Measurements from ENCODE around the gene CDK9.
"Not testable (repeated sequence)": the region's sequence is repeated elsewhere in the genome, so short reads cannot be mapped to it uniquely, and the experiment has no call there.

CDK9 gene

DNA sequence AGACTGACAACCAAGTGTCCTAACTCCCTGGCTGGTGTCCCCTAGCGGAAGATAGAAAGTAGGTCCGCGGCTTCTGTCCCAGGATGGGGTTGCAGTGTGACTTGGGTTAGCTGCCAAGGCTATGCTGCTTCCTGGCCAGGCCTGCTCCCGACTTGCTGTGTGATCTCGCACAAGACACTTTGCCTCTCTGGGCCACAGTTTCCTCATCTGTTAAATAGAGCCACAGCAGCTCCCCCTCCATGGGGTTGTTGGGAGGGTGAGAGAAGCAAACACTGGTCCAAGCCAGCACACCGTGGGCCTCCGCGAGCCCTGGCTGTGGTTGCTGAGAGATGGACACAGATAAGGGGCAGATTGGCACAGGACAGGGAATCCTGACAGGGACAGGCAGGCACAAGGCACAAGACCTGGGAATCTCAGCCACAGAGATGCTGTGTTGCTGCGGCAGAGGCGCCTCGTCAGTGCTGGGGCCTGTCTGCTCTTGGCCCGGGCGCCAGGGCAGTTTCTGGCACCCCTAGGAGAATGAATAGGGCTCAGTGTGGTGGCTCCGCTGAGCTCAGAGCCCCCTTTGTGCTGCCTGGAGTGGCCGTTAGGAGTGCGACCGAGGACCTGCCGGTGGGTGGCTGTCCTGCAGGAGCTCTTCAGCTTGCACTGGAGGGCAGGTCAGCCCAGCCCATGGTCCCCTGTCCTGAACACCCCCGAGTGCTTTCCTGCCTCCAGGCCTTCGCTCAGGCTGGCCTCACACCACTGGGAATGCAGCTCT is 5.5 kb upstream of the CDK9 start:
- Mint-ChIP-seq H3K4me1 (peaks cover 12% of the 10 kb centered on the region), H3K4me3 (no peak overlapping the region)
- TF ChIP-seq, protein P1, sequence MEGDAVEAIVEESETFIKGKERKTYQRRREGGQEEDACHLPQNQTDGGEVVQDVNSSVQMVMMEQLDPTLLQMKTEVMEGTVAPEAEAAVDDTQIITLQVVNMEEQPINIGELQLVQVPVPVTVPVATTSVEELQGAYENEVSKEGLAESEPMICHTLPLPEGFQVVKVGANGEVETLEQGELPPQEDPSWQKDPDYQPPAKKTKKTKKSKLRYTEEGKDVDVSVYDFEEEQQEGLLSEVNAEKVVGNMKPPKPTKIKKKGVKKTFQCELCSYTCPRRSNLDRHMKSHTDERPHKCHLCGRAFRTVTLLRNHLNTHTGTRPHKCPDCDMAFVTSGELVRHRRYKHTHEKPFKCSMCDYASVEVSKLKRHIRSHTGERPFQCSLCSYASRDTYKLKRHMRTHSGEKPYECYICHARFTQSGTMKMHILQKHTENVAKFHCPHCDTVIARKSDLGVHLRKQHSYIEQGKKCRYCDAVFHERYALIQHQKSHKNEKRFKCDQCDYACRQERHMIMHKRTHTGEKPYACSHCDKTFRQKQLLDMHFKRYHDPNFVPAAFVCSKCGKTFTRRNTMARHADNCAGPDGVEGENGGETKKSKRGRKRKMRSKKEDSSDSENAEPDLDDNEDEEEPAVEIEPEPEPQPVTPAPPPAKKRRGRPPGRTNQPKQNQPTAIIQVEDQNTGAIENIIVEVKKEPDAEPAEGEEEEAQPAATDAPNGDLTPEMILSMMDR (IDR thresholded peaks at IDR 0.05; ENCODE audit: unreplicated experiment in 3 of 3) = no peak

DNA sequence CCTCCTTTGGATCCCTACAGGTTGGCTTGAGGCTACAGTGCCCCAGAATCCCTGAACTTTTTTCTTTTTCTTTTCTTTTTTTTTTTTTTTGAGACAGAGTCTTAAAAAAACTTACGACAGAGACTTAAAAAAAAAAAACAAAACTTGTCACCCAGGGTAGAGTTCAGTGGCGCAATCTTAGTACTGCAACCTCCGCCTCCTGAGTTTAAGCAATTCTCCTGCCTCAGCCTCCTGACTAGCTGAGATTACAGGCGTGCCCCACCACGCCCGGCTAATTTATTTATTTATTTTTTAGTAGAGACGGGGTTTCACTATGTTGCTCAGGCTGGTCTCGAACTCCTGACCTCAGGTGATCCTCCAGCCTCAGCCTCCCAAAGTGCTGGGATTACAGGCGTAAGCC is 4.9 kb upstream of the CDK9 start:
- H3K36me3 Mint-ChIP-seq (ENCODE audit: low read depth); H3K4me3 Mint-ChIP-seq; H3K27me3 Mint-ChIP-seq (ENCODE audit: low read depth); H3K9me3 Mint-ChIP-seq; H3K27ac Mint-ChIP-seq: not testable (repeated sequence)
- H3K4me1 Mint-ChIP-seq = peaks cover 12% of the 10 kb centered on the region

More for the DNA sequence above, 5.5 kb upstream of the CDK9 start:
- H3K27ac Mint-ChIP-seq = peak overlapping the region in 1 of 3 experiments; percentile 37
- no peaks in the 10 kb centered on the region for H3K9me3 Mint-ChIP-seq
- no peaks in the 10 kb centered on the region for H3K36me3 Mint-ChIP-seq (ENCODE audit: low read depth)
- H3K27me3 Mint-ChIP-seq (ENCODE audit: low read depth) = no peaks in the 10 kb centered on the region

DNA sequence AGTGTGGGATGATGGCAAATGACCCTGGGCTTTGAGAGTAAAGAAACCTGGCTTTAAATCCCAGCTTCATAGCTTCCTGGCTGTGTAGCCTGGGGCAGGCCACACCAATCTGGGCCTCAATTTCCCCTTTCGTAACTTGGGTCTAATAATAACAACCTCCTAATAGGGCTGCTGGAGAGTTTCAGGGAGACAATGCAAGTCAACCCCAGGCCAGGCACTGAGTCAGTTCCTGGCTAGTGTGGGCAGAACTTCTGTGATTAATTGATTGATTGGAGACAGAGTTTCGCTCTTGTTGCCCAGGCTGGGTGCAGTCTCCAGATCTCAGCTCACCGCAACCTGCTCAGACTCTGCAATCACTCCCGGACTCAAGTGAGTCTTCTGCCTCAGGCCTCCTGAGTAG is 4.0 kb upstream of the CDK9 start:
- Mint-ChIP-seq H3K36me3 (ENCODE audit: low read depth) (peaks cover 5% of the 10 kb centered on the region), H3K27me3 (ENCODE audit: low read depth) (no peaks in the 10 kb centered on the region), H3K9me3 (no peaks in the 10 kb centered on the region), H3K27ac (no peak overlapping the region), H3K4me1 (peaks cover 12% of the 10 kb centered on the region), H3K4me3 (peak overlapping the region in 1 of 3 experiments; percentile 53)
- TF ChIP-seq, protein P1 (IDR thresholded peaks at IDR 0.05; ENCODE audit: unreplicated experiment in 3 of 3) = no peak

DNA sequence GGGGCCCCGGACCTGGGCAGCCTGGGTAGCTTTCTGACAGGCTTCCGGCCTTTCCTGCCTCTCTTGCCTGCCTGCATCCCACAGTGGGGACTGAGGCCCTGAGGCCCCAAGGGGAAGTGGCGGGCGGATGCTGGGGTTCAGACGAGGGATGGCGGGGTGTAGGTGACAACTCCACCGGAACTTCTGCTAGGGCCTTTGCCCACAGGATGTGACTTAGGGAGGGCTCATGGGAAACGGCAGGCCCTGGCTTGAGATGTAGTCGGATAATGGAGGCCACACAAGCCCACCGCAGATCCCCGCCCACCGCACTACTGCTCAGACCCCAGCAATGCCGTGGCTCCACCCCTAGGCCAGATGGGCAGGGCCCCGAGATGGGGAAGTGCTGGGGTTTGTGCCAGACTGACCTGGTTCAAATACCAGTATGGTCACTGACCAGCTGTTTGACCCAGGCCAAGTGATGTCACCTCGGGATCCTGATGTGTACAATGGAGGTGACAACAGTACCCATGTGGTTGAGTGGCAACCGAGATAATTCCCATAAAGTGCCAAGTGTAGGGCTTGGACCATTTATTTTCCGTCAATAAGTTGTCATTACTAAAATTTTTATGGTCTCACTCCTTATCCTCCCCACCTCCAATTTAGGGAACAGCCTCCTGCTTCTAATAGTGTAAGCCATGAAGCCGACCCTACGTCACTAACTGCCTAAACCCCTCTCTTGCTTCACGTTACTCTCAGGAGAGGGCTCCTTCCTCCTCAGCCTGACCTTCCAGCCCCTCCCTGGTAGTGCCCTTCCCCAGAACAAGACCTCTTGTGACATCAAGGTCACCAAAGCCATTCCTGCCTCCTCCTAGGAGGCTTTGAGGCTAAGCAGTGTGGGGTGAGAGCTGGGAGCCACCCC is 2.5 kb upstream of the CDK9 start:
- Mint-ChIP-seq H3K4me1 (peaks cover 11% of the 10 kb centered on the region), H3K9me3 (no peaks in the 10 kb centered on the region), H3K27me3 (ENCODE audit: low read depth) (no peaks in the 10 kb centered on the region), H3K36me3 (ENCODE audit: low read depth) (peaks cover 14% of the 10 kb centered on the region), H3K4me3 (peak overlapping the region; percentile 58 to 82 (median 80)), H3K27ac (peak overlapping the region in 2 of 3 experiments; percentile 49 to 87)
- TF ChIP-seq, protein P1 (IDR thresholded peaks at IDR 0.05; ENCODE audit: unreplicated experiment in 3 of 3) = no peak

DNA sequence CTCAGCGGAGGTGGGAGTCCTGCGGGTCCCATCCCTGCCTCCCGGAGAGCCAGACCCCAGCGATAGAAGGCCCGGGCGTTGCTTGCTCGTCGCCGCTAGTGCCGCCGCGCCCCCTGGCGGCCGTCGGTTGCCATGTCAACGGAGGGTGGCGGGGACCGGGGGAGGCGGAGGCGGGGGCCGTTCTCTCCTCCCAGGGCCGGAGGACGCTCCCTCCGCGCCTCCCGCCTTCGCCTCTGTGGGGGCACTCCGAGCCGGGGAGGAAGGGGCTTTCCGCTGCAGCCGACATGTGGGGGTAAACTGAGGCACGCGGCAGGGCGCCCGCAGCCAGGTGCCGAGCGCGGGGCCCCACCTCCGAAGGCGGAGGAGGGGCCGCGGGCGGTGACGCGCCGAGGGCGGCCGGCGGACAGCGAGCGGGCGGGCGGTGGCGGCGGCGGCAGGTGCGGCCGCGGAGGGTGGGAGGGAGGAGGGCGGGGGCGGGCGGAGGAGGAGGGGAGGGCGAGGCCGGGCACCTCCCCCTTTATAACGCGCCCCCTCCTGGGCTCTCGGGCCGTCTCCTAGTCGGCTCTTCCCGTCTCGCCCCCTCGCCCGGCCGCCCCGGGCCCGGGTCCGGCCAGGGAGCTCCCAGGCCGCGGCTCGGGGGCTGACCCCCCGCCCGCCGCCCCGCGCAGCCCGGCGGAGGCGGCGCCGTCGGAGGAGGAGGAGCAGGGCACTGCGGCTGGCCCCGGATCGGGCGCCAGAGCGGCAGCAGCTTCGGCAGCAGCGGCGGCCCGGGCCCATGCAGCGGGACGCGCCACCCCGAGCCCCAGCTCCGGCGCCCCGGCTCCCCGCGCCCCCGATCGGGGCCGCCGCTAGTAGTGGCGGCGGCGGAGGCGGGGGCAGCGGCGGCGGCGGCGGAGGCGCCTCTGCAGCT is 556 bp upstream of the CDK9 start:
- H3K9me3 Mint-ChIP-seq = no peaks in the 10 kb centered on the region
- H3K4me3 Mint-ChIP-seq = peak overlapping the region; percentile 96 to 98 (median 97)
- no peaks in the 10 kb centered on the region for H3K27me3 Mint-ChIP-seq (ENCODE audit: low read depth)
- H3K4me1 Mint-ChIP-seq = peaks cover 8% of the 10 kb centered on the region
- H3K27ac Mint-ChIP-seq = peak overlapping the region; percentile 49 to 88 (median 87)
- TF ChIP-seq, protein P1 (IDR thresholded peaks at IDR 0.05; ENCODE audit: unreplicated experiment in 3 of 3) = peak; percentile 85 to 95 (median 87)
- H3K36me3 Mint-ChIP-seq (ENCODE audit: low read depth) = peaks cover 32% of the 10 kb centered on the region

Measured in nephron (organoid).